ENCODE results near the gene SLC9A4. TPM values are rescaled to one million over a fixed set of nuclear protein-coding genes. Genes with fewer than 3 reads are reported as not detected.
A peak's percentile ranks its signal among the peaks of the same experiment; 100 is the strongest.

Gene SLC9A4
- total and polyA plus RNA-seq, 12 donors: 0.07 TPM; not detected in 11

DNA sequence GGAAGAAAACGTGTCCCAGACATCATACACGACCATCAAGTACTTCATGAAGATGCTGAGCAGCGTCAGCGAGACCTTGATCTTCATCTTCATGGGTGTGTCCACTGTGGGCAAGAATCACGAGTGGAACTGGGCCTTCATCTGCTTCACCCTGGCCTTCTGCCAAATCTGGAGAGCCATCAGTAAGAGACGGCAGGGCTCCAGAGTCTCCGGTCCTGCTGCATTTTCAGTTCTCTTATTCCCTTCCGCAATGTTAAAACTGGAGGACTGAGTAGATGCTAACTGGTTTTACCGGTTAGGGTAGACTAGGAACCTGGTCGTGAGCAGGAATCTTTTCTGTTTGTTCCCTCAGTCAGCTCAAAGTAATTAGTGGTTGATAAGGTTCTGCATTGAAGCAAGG, 32.3 kb downstream of the SLC9A4 start:
- ATAC-seq: no peak
- Histone ChIP-seq H3K27ac (no peak overlapping the region), H3K4me3 (no peak overlapping the region), H3K36me3 (no peaks in the 10 kb centered on the region), H3K4me1 (peaks cover 0 to 7% (median 0%) of the 10 kb centered on the region in 9 donors), H3K9me3 (peaks cover 0 to 11% (median 0%) of the 10 kb centered on the region in 11 donors), H3K27me3 (peaks cover 0 to 19% (median 7%) of the 10 kb centered on the region in 7 donors)
- WGBS, 2 donors: 60% methylated on average over 10 of the region's 10 CpGs
- no peak for DNase-seq
- no peak for TF ChIP-seq CTCF (IDR thresholded peaks at IDR 0.05)
- intact Hi-C loops (cut with DNase I): no loop called here

- WGBS, 2 donors: 84 to 86% methylated on average over 5 of the region's 5 CpGs
- DNase-seq (no peak), ATAC-seq (no peak)
- no peak overlapping the region for H3K4me3 ChIP-seq
- peaks cover 0 to 11% (median 0%) of the 10 kb centered on the region in 11 donors for H3K9me3 ChIP-seq
- no peak overlapping the region for H3K27ac ChIP-seq
- peaks cover 0 to 7% (median 0%) of the 10 kb centered on the region in 9 donors for H3K4me1 ChIP-seq
- no peaks in the 10 kb centered on the region for H3K36me3 ChIP-seq
- peaks cover 0 to 16% (median 7%) of the 10 kb centered on the region in 7 donors for H3K27me3 ChIP-seq
- no peak for TF ChIP-seq CTCF (IDR thresholded peaks at IDR 0.05)
- intact Hi-C loops (cut with DNase I): no loop called here
These were observed 33.7 kb downstream of the SLC9A4 start for GRCh38 chr2:102506743-102507142.

- Histone ChIP-seq H3K27ac (peak overlapping the region in 1 of 10 donors; percentile 57), H3K36me3 (no peaks in the 10 kb centered on the region), H3K4me1 (peaks cover 0 to 7% (median 0%) of the 10 kb centered on the region in 9 donors), H3K4me3 (no peak overlapping the region), H3K27me3 (peaks cover 0 to 6% (median 0%) of the 10 kb centered on the region in 7 donors), H3K9me3 (peaks cover 0 to 11% (median 0%) of the 10 kb centered on the region in 11 donors)
- WGBS, 2 donors: 46 to 53% methylated on average over 4 of the region's 4 CpGs
- DNase-seq (no peak), ATAC-seq (no peak)
- intact Hi-C loops (cut with DNase I): no loop called here
- no peak for TF ChIP-seq CTCF (IDR thresholded peaks at IDR 0.05)
These were observed 35.8 kb downstream of the SLC9A4 start for GRCh38 chr2:102508863-102509262.

- intact Hi-C loops (cut with DNase I): loop anchor here in 1 of 10 donors (10.0 kb wide), 1 partner anchor 195 kb away; no protein-coding TSS in a partner anchor
- no peak overlapping the region for H3K27ac ChIP-seq
- DNase-seq (no peak), ATAC-seq (no peak)
- peaks cover 0 to 11% (median 0%) of the 10 kb centered on the region in 11 donors for H3K9me3 ChIP-seq
- no peak for TF ChIP-seq CTCF (IDR thresholded peaks at IDR 0.05)
- peaks cover 0 to 6% (median 0%) of the 10 kb centered on the region in 7 donors for H3K27me3 ChIP-seq
- peaks cover 0 to 7% (median 0%) of the 10 kb centered on the region in 9 donors for H3K4me1 ChIP-seq
- H3K36me3 ChIP-seq: no peaks in the 10 kb centered on the region
- no peak overlapping the region for H3K4me3 ChIP-seq
- 80 to 89% methylated on average over 2 of the region's 2 CpGs for WGBS, 2 donors
These were observed 36.7 kb downstream of the SLC9A4 start for GRCh38 chr2:102509749-102510148.
